Transverse colon (tissue), 4 donors: ENCODE data around the gene PLA2G2C. TPM values are rescaled to one million over a fixed set of nuclear protein-coding genes. Genes with fewer than 3 reads are reported as not detected.

Experiments used
- DNase-seq: peaks from one replicate; pipeline ENCODE4 v3.0.0-alpha.2; 2019
- H3K27ac ChIP-seq, 4 donors: fragments of 200-600 bp; sonication (generic); 2 replicates each; pipeline ENCODE4 v1.5.1; 2016 to 2018; ENCODE audit warnings: inconsistent platforms in 4 of 4
- H3K27me3 ChIP-seq: fragments of 200-600 bp; sonication (generic); 2 replicates; pipeline ENCODE4 v1.5.1; 2017; ENCODE audit warnings: inconsistent platforms
- H3K36me3 ChIP-seq, 4 donors: fragments of 200-600 bp; sonication (generic); 2 replicates each; pipeline ENCODE4 v1.5.1; 2017 to 2019; ENCODE audit warnings: inconsistent platforms in 4 of 4
- H3K4me1 ChIP-seq, 4 donors: fragments of 200-600 bp; sonication (generic); 2 replicates each; pipeline ENCODE4 v1.5.1; 2017 to 2020; ENCODE audit warnings: inconsistent platforms in 4 of 4
- H3K4me3 ChIP-seq, 4 donors: fragments of 200-600 bp; sonication (generic); 1 replicate in 1 of 4; 2 replicates in 3 of 4; pipeline versions ENCODE4 v1.5.1 to v1.6.1; 2017 to 2019; ENCODE audit warnings: inconsistent platforms in 4 of 4
- H3K9me3 ChIP-seq, 2 donors: fragments of 200-600 bp; sonication (generic); 2 replicates each; pipeline ENCODE4 v1.5.1; 2017 to 2019; ENCODE audit warnings: inconsistent platforms in 2 of 2
- EP300 ChIP-seq: sonication (generic); formaldehyde crosslinking; IDR thresholded peaks from one replicate; pipeline ENCODE4 v1.6.1; 2017; ENCODE audit warnings: antibody characterized with exemption, low read depth
- POLR2A ChIP-seq: fragments of 450-650 bp; IDR thresholded peaks from one replicate; pipeline ENCODE4 v1.6.1; 2016; ENCODE audit warnings: antibody characterized with exemption, mild to moderate bottlenecking, moderate library complexity
- POLR2AphosphoS5 ChIP-seq, 3 donors: sonication (generic); formaldehyde crosslinking; IDR thresholded peaks; one replicate each; pipeline ENCODE4 v1.6.1; 2016; ENCODE audit warnings: antibody characterized with exemption in 3 of 3
- WGBS, 2 donors: methylation state at CpG; one replicate each; pipeline ENCODE4 v1.1.5; 2018; ENCODE audit warnings: low coverage in 1 of 2; 5-methylcytosine and 5-hydroxymethylcytosine counted together
- in situ Hi-C, 4 donors: fragments of 200-750 bp; cut with MboI; loops; one replicate each; pipeline versions ENCODE4 v1.15.0 to v1.15.1; 2017; ENCODE audit warnings: low sequenced_read_pairs in 3 of 4, low pct_ligation_motif_present in 1 of 4, low pct_unique_long_range_greater_than_20kb in 1 of 4
- intact Hi-C: fragments of 100-400 bp; cut with DNase I; formaldehyde crosslinking; loops from one replicate; pipeline ENCODE4 v1.15.1; 2023; ENCODE audit warnings: low total_unique reads
- total RNA-seq, 4 donors: library from RNA; depleted of rRNA; stranded (reverse); fragments of >200 nt; gene quantifications; one replicate each; pipeline ENCODE4 v1.1.0, GENCODE V29; 2016
- TF ChIP-seq, protein P1 (sequence below), 5 experiments: fragments of 200-600 bp in 3 of 5; fragments of 450-650 bp in 2 of 5; sonication (generic) in 3 of 5; IDR thresholded peaks; 1 replicate in 2 of 5; 2 replicates in 3 of 5; pipeline ENCODE4 v1.5.1; 2016 to 2017; ENCODE audit warnings: antibody characterized with exemption in 5 of 5, inconsistent platforms in 3 of 5, mild to moderate bottlenecking in 2 of 5, moderate library complexity in 1 of 5

The PLA2G2C gene
- total RNA-seq, 4 donors from 2014 or later = 0.14 to 4.1 (median 0.16) TPM; not detected in 1

DNA sequence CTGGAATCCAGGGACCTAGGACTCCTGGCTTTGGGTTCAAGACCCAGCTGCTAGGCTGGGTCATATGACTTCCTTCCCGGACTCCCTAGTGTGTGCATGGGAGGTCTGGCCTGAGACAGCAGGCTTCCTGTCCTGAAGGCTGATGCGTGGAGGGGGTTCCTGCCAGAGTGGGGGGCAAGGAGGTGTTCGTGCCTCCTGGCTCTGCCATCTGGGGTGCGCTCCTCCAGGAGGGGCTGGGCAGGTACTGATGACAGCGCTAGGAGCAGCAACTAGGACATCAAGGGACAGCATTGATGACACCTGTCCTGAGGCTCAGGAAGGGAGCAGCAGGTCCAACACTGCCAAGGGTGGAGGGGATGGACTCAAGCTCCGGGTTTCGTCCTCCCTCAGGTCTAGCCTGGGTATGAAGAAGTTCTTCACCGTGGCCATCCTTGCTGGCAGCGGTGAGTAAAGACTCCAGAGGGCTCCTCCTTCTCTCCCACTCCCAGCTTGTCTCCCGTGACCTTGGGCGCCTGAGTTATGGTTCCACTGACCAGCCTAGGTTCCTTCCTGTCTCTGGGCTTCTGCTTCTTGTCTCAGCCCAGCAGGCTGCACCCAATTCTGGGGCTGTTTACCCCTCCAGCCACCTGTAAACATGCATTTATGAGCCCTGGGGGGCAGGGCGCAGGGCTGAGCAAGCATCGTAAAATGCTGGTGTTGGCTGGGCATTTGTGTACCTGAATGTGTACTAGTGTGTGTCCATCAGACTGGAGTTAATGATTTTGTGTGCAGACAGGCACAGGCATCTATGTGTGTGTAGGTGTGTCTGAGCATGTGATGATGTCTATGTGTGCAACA, 46.3 kb downstream of the PLA2G2C start:
- H3K9me3 ChIP-seq = no peaks in the 10 kb centered on the region
- intact Hi-C loops = loop anchor here (5.0 kb wide), 1 partner anchor 853 kb away; the partner anchor contains the start of gene AKR7A3
- TF ChIP-seq EP300 = no peak
- TF ChIP-seq, protein P1, sequence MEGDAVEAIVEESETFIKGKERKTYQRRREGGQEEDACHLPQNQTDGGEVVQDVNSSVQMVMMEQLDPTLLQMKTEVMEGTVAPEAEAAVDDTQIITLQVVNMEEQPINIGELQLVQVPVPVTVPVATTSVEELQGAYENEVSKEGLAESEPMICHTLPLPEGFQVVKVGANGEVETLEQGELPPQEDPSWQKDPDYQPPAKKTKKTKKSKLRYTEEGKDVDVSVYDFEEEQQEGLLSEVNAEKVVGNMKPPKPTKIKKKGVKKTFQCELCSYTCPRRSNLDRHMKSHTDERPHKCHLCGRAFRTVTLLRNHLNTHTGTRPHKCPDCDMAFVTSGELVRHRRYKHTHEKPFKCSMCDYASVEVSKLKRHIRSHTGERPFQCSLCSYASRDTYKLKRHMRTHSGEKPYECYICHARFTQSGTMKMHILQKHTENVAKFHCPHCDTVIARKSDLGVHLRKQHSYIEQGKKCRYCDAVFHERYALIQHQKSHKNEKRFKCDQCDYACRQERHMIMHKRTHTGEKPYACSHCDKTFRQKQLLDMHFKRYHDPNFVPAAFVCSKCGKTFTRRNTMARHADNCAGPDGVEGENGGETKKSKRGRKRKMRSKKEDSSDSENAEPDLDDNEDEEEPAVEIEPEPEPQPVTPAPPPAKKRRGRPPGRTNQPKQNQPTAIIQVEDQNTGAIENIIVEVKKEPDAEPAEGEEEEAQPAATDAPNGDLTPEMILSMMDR (IDR thresholded peaks at IDR 0.05) = no peak
- TF ChIP-seq POLR2A = no peak
- TF ChIP-seq POLR2AphosphoS5 (IDR thresholded peaks at IDR 0.05) = no peak
- in situ Hi-C loops = no loop called here
- WGBS, 2 donors = 73% methylated on average over 12 of the region's 13 CpGs; no CpG with 5 or more reads in 1 of the 2 donors
- no peak overlapping the region for H3K4me3 ChIP-seq
- H3K4me1 ChIP-seq = no peaks in the 10 kb centered on the region
- no peak overlapping the region for H3K27ac ChIP-seq
- DNase-seq = no peak
- no peaks in the 10 kb centered on the region for H3K27me3 ChIP-seq
- H3K36me3 ChIP-seq = no peaks in the 10 kb centered on the region

DNA sequence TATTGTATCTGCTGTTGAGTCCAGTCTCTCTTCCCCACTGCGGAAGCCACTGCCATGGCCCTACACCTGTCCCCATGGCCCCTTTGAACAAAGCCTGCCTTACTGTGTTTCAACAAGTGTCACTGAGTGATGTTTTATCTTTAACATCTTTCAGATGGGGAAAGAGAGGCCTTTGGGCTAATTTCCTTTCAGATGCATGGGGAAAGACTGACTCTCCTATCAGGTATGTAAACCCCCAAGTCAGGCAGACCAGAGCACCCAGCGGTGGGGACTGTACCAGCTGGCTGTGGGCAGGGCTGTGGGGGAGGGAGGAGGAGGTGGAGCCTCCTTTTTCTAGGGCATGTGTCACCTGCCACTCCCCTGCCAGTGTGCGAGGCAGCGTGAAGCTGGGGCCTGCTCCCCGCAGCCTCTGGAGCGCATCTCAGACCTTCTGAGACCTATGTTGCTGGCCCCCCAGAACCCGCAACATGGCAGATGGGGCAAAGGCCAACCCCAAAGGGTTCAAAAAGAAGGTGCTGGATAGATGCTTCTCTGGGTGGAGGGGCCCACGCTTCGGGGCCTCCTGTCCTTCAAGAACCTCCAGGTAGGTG, 47.3 kb downstream of the PLA2G2C start, which contains the start of gene PLA2G2F:
PLA2G2F (plus strand) TSS at position 363 of the 590 bp plus-strand sequence; CDS start at position 468, 105 bp downstream.
- in situ Hi-C loops = no loop called here
- no peak within 1 kb of the TSS for H3K27ac ChIP-seq
- 63 to 87% methylated on average over 2 to 9 of the region's 9 CpGs for WGBS, 2 donors
- H3K4me1 ChIP-seq = no peaks in the 10 kb centered on the region
- no peaks in the 10 kb centered on the region for H3K9me3 ChIP-seq
- no peak within 1 kb of the TSS for H3K4me3 ChIP-seq
- TF ChIP-seq, protein P1 (IDR thresholded peaks at IDR 0.05) = no peak
- TF ChIP-seq EP300 = no peak
- no peak for TF ChIP-seq POLR2A
- TF ChIP-seq POLR2AphosphoS5 (IDR thresholded peaks at IDR 0.05) = no peak
- intact Hi-C loops = loop anchor here (5.0 kb wide), 1 partner anchor 852 kb away; the partner anchor contains the start of gene AKR7A3
- DNase-seq = no peak
- no peaks in the 10 kb centered on the region for H3K27me3 ChIP-seq
- H3K36me3 ChIP-seq = no peaks in the 10 kb centered on the region

DNA sequence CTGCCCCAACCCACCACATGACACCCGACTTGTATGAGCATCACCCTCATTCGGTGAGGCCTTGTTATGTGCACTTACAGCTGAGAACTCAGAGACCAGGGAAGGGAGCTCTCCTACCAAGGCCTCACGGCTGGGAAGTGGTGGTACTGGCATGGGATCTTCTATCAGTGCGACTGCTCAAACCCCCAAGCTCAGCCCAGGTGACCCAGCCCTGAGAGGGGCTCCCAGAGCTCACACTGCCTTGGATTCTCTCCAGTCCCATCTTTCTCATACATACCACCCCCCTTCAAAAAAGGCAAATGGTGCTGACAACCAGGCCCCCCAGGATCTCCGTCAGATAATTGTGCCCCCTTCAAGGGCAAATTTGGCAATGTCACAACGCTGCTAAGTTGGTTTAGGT, 48.0 kb downstream of the PLA2G2C start:
- in situ Hi-C loops = no loop called here
- TF ChIP-seq EP300 (no peak), POLR2A (no peak), POLR2AphosphoS5 (IDR thresholded peaks at IDR 0.05) (no peak)
- TF ChIP-seq, protein P1 (IDR thresholded peaks at IDR 0.05) = no peak
- Histone ChIP-seq H3K4me1 (no peaks in the 10 kb centered on the region), H3K4me3 (no peak overlapping the region), H3K9me3 (no peaks in the 10 kb centered on the region), H3K36me3 (no peaks in the 10 kb centered on the region), H3K27ac (no peak overlapping the region), H3K27me3 (no peaks in the 10 kb centered on the region)
- DNase-seq = no peak
- intact Hi-C loops = loop anchor here (5.0 kb wide), 1 partner anchor 851 kb away; the partner anchor contains the start of gene AKR7A3
- WGBS, 2 donors = 96 to 100% methylated on average over 1 to 6 of the region's 6 CpGs

DNA sequence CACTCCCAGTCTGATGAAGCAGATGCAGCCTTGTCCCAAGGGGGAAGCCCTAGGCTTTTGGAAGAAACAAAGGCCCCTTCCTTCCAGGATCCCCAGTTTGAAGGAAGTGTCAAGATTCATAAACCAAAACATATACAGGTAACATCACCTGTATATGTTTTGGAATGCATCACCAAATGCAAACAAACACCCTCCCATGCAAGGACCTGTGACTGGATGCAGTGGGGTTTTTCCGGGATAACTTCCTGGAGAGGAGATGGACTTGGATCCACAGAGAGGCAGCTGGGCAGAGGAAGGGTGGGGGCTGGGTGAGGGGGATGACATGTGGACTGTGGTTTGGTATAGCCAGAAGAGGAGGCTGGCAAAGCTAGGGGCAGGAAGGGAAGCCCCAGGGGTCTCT, 48.7 kb downstream of the PLA2G2C start:
- Histone ChIP-seq H3K4me1 (no peaks in the 10 kb centered on the region), H3K27me3 (no peaks in the 10 kb centered on the region), H3K36me3 (no peaks in the 10 kb centered on the region), H3K4me3 (no peak overlapping the region), H3K27ac (no peak overlapping the region), H3K9me3 (no peaks in the 10 kb centered on the region)
- in situ Hi-C loops = no loop called here
- WGBS, 2 donors = 62 to 67% methylated on average over 1 of the region's 1 CpG
- DNase-seq = no peak
- intact Hi-C loops = loop anchor here (5.0 kb wide), 1 partner anchor 850 kb away; the partner anchor contains the start of gene AKR7A3
- TF ChIP-seq EP300 (no peak), POLR2AphosphoS5 (IDR thresholded peaks at IDR 0.05) (no peak), POLR2A (no peak)
- TF ChIP-seq, protein P1 (IDR thresholded peaks at IDR 0.05) = no peak
